H9 (cell line): ENCODE data around the gene TAF11L12. TPM values are rescaled to one million over a fixed set of nuclear protein-coding genes. Genes with fewer than 3 reads are reported as not detected.
"Not testable (repeated sequence)": the region's sequence is repeated elsewhere in the genome, so short reads cannot be mapped to it uniquely, and the experiment has no call there.

Experiments
- DNase-seq: peaks from one replicate; pipeline ENCODE4 v3.0.0-alpha.2; 2017
- H2AFZ ChIP-seq: one replicate; pipeline ENCODE4 v1.6.1; 2013; ENCODE audit warnings: mild to moderate bottlenecking, low read length, control low read depth, moderate library complexity
- H2AK5ac ChIP-seq: 2 replicates; pipeline ENCODE4 v1.6.1; 2013; ENCODE audit warnings: low read length, control low read depth, mixed read lengths; ENCODE audit not compliant: insufficient read length
- H2BK120ac ChIP-seq: one replicate; pipeline ENCODE4 v1.6.1; 2013; ENCODE audit warnings: low read depth, mild to moderate bottlenecking, low read length, control low read depth, inconsistent platforms; ENCODE audit not compliant: poor library complexity, severe bottlenecking
- H2BK12ac ChIP-seq: 2 replicates; pipeline ENCODE4 v1.6.1; 2013; ENCODE audit warnings: low read length, control low read depth, mixed read lengths, low read depth; ENCODE audit not compliant: insufficient read length
- H2BK15ac ChIP-seq: 2 replicates; pipeline ENCODE4 v1.6.1; 2013; ENCODE audit warnings: low read depth, low read length, control low read depth
- H2BK20ac ChIP-seq: one replicate; pipeline ENCODE4 v1.6.1; 2013; ENCODE audit warnings: low read depth, mild to moderate bottlenecking, low read length, control low read depth, inconsistent platforms; ENCODE audit not compliant: poor library complexity, severe bottlenecking
- H2BK5ac ChIP-seq: 2 replicates; pipeline ENCODE4 v1.6.1; 2013; ENCODE audit warnings: low read length, control low read depth, mixed read lengths; ENCODE audit not compliant: insufficient read length
- H3K14ac ChIP-seq: 2 replicates; pipeline ENCODE4 v1.6.1; 2013; ENCODE audit warnings: low read length, control low read depth; ENCODE audit not compliant: insufficient read depth
- H3K18ac ChIP-seq: 2 replicates; pipeline ENCODE4 v1.6.1; 2013; ENCODE audit warnings: low read depth, mild to moderate bottlenecking, mixed read lengths, low read length, control low read depth; ENCODE audit not compliant: insufficient read length
- H3K23ac ChIP-seq: 2 replicates; pipeline ENCODE4 v1.6.1; 2013; ENCODE audit warnings: low read length, control low read depth, mixed read lengths, low read depth; ENCODE audit not compliant: insufficient read length
- H3K23me2 ChIP-seq: 2 replicates; pipeline ENCODE4 v1.6.1; 2013; ENCODE audit warnings: low read depth, mild to moderate bottlenecking, mixed read lengths, low read length, control low read depth; ENCODE audit not compliant: insufficient read length, poor library complexity, severe bottlenecking
- H3K27ac ChIP-seq: 2 replicates; pipeline ENCODE4 v1.5.1; 2013; ENCODE audit warnings: low read length, control low read depth, mixed read lengths, low read depth; ENCODE audit not compliant: insufficient read length
- H3K27me3 ChIP-seq: 2 replicates; pipeline ENCODE4 v1.6.1; 2013; ENCODE audit warnings: low read length, control low read depth, inconsistent platforms; ENCODE audit not compliant: insufficient read depth
- H3K4ac ChIP-seq: 2 replicates; pipeline ENCODE4 v1.6.1; 2013; ENCODE audit warnings: low read depth, mild to moderate bottlenecking, control low read depth, inconsistent platforms, low read length, moderate library complexity
- H3K4me1 ChIP-seq: 2 replicates; pipeline ENCODE4 v1.6.1; 2013; ENCODE audit warnings: low read length, control low read depth, inconsistent platforms; ENCODE audit not compliant: insufficient read depth
- H3K4me2 ChIP-seq: 2 replicates; pipeline ENCODE4 v1.6.1; 2013; ENCODE audit warnings: low read length, control low read depth, mixed read lengths; ENCODE audit not compliant: insufficient read length, insufficient read depth
- H3K56ac ChIP-seq: 2 replicates; pipeline ENCODE4 v1.6.1; 2013; ENCODE audit warnings: low read depth, mild to moderate bottlenecking, mixed read lengths, low read length, control low read depth; ENCODE audit not compliant: insufficient read length
- H3K79me1 ChIP-seq: 2 replicates; pipeline ENCODE4 v1.6.1; 2013; ENCODE audit warnings: low read depth, mild to moderate bottlenecking, moderate library complexity, low read length, control low read depth, inconsistent platforms; ENCODE audit not compliant: insufficient read depth, poor library complexity, severe bottlenecking
- H3K79me2 ChIP-seq: 2 replicates; pipeline ENCODE4 v1.6.1; 2013; ENCODE audit warnings: low read length, control low read depth, inconsistent platforms; ENCODE audit not compliant: insufficient read depth
- H3K9ac ChIP-seq: 2 replicates; pipeline ENCODE4 v1.6.1; 2013; ENCODE audit warnings: low read length, control low read depth, mixed read lengths; ENCODE audit not compliant: insufficient read length; ENCODE audit errors: extremely low read depth
- H3K9me3 ChIP-seq: one replicate; pipeline ENCODE4 v1.6.1; 2013; ENCODE audit warnings: low read depth, low read length, inconsistent platforms; ENCODE audit not compliant: control insufficient read depth
- H3T11ph ChIP-seq: one replicate; pipeline ENCODE4 v1.6.1; 2013; ENCODE audit warnings: mild to moderate bottlenecking, low read length, control low read depth, inconsistent platforms
- H4K20me1 ChIP-seq: one replicate; pipeline ENCODE4 v1.6.1; 2013; ENCODE audit not compliant: control insufficient read depth, insufficient read length, insufficient read depth
- H4K5ac ChIP-seq: 2 replicates; pipeline ENCODE4 v1.6.1; 2013; ENCODE audit warnings: low read depth, mild to moderate bottlenecking, mixed read lengths, low read length, control low read depth; ENCODE audit not compliant: insufficient read length
- H4K8ac ChIP-seq: replicated peaks from 2 replicates; pipeline ENCODE4 v1.6.1; 2013; ENCODE audit warnings: low read length, control low read depth, mixed read lengths, low read depth; ENCODE audit not compliant: insufficient read length
- H4K91ac ChIP-seq: 2 replicates; pipeline ENCODE4 v1.6.1; 2013; ENCODE audit warnings: low read depth, mild to moderate bottlenecking, moderate library complexity, mixed read lengths, low read length, control low read depth; ENCODE audit not compliant: insufficient read length
- H3K27ac Mint-ChIP-seq, 3 experiments: 2 replicates in 2 of 3; 3 replicates in 1 of 3; pipeline ENCODE4 v1.8.0; 2020 to 2021; ENCODE audit warnings: mixed read lengths in 3 of 3, mild to moderate bottlenecking in 1 of 3, moderate library complexity in 1 of 3
- H3K27me3 Mint-ChIP-seq: 2 replicates; pipeline ENCODE4 v1.8.0; 2021; ENCODE audit warnings: low read depth, mild to moderate bottlenecking, moderate library complexity, mixed read lengths
- H3K36me3 Mint-ChIP-seq, 3 experiments: 2 replicates in 2 of 3; 3 replicates in 1 of 3; pipeline ENCODE4 v1.8.0; 2020 to 2021; ENCODE audit warnings: low read depth in 3 of 3, mixed read lengths in 3 of 3; ENCODE audit not compliant: insufficient read depth in 1 of 3
- H3K4me1 Mint-ChIP-seq, 2 experiments: 2 replicates each; pipeline ENCODE4 v1.8.0; 2020; ENCODE audit warnings: mixed read lengths in 2 of 2
- H3K4me3 Mint-ChIP-seq, 2 experiments: 2 replicates in 1 of 2; 3 replicates in 1 of 2; pipeline ENCODE4 v1.8.0; 2020 to 2021; ENCODE audit warnings: mild to moderate bottlenecking in 2 of 2, mixed read lengths in 2 of 2, moderate library complexity in 1 of 2
- H3K9me3 Mint-ChIP-seq, 2 experiments: 2 replicates in 1 of 2; 3 replicates in 1 of 2; pipeline ENCODE4 v1.8.0; 2020; ENCODE audit warnings: mild to moderate bottlenecking in 2 of 2, mixed read lengths in 2 of 2, moderate library complexity in 1 of 2
- WGBS: extraction: QIAGEN DNeasy Blood & Tissue Kit; methylation state at CpG from one replicate; pipeline ENCODE4 v1.1.7; 2013; ENCODE audit warnings: missing lambda C conversion rate, low lambda C conversion rate, mixed read lengths; ENCODE audit not compliant: insufficient read length; ENCODE audit errors: extremely low coverage; 5-methylcytosine and 5-hydroxymethylcytosine counted together
- total RNA-seq: library from RNA; stranded (reverse); gene quantifications from 2 replicates; pipeline ENCODE4 v1.2.1, GENCODE V29; 2021

TAF11L12 gene
- total RNA-seq, 1 experiment from 2014 or later = not detected

DNA sequence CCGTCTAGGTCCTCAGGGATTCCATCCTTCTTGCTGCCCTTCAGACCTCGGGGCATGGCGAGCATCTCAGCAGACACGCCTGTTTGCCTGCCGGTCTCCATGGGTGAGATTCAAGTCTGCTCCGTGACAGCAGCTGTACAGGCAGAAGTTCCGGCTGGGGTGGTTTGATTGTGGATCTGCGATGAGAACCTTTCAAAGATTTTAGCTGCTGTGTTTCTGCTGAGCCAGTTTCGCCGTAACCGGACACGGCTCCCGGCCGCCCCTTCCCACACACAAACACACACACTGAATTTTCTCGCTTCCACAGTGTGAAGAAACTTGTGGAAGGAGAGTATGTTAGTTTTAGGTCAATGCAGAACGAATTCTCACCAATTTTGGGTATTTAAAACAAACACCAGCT lies 19.3 kb upstream of the TAF11L12 start, which contains the start of gene TAF11L8:
TAF11L8 (minus strand) TSS at position 101 of the 400 bp plus-strand sequence.
- H3K27ac ChIP-seq, H2BK15ac ChIP-seq, H2AK5ac ChIP-seq, H4K91ac ChIP-seq, H4K20me1 ChIP-seq, H3K23me2 ChIP-seq, H3K14ac ChIP-seq, H3T11ph ChIP-seq, H3K4me3 Mint-ChIP-seq, H3K9me3 ChIP-seq, H2BK120ac ChIP-seq, H3K9me3 Mint-ChIP-seq, H4K5ac ChIP-seq, H3K4me1 ChIP-seq, H3K9ac ChIP-seq, H3K18ac ChIP-seq, H3K27me3 Mint-ChIP-seq, H2BK12ac ChIP-seq, H3K23ac ChIP-seq, H2BK5ac ChIP-seq, H3K27ac Mint-ChIP-seq, H2BK20ac ChIP-seq, H3K79me1 ChIP-seq, H3K4me1 Mint-ChIP-seq, H3K56ac ChIP-seq, H3K27me3 ChIP-seq, H3K79me2 ChIP-seq, H3K36me3 Mint-ChIP-seq, DNase-seq, H3K4ac ChIP-seq, H4K8ac ChIP-seq, H2AFZ ChIP-seq, H3K4me2 ChIP-seq: not testable (repeated sequence)
- WGBS = no CpG with 5 or more reads among the region's 16 CpGs

DNA sequence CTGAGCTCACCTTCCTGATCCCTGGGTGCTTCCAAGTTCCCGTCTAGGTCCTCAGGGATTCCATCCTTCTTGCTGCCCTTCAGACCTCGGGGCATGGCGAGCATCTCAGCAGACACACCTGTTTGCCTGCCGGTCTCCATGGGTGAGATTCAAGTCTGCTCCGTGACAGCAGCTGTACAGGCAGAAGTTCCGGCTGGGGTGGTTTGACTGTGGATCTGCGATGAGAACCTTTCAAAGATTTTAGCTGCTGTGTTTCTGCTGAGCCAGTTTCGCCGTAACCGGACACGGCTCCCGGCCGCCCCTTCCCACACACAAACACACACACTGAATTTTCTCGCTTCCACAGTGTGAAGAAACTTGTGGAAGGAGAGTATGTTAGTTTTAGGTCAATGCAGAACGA lies 15.9 kb upstream of the TAF11L12 start, which contains the start of gene TAF11L9:
TAF11L9 (minus strand) TSS at position 140 of the 400 bp plus-strand sequence.
- H3K27me3 Mint-ChIP-seq, H3K14ac ChIP-seq, H4K5ac ChIP-seq, H2BK120ac ChIP-seq, DNase-seq, H2AK5ac ChIP-seq, H2AFZ ChIP-seq, H3K27ac Mint-ChIP-seq, H3T11ph ChIP-seq, H3K18ac ChIP-seq, H4K20me1 ChIP-seq, H3K27me3 ChIP-seq, H3K4me3 Mint-ChIP-seq, H3K23ac ChIP-seq, H2BK20ac ChIP-seq, H2BK15ac ChIP-seq, H3K4me1 ChIP-seq, H3K9me3 ChIP-seq, H3K27ac ChIP-seq, H3K79me2 ChIP-seq, H2BK12ac ChIP-seq, H3K4me2 ChIP-seq, H2BK5ac ChIP-seq, H4K8ac ChIP-seq, H4K91ac ChIP-seq, H3K56ac ChIP-seq, H3K9me3 Mint-ChIP-seq, H3K9ac ChIP-seq, H3K36me3 Mint-ChIP-seq, H3K4ac ChIP-seq, H3K4me1 Mint-ChIP-seq, H3K79me1 ChIP-seq, H3K23me2 ChIP-seq: not testable (repeated sequence)
- no CpG with 5 or more reads among the region's 15 CpGs for WGBS
